ENCODE data around the gene ZBTB11.
A peak's percentile ranks its signal among the peaks of the same experiment; 100 is the strongest.
"Not testable (repeated sequence)": the region's sequence is repeated elsewhere in the genome, so short reads cannot be mapped to it uniquely, and the experiment has no call there.

The ZBTB11 gene

GRCh38 chr3:101676765-101677435 lies at the start of gene ZBTB11:
ZBTB11 (minus strand) TSS chr3:101677132; CDS start chr3:101676914, 218 bp downstream.
- DNase-seq = peak; percentile 100

GRCh38 chr3:101725890-101726275 lies 49.0 kb upstream of the ZBTB11 start:
- no peak for DNase-seq

- peak; percentile 78 for DNase-seq
Measured at GRCh38 chr3:101725194-101725889, 48.4 kb upstream of the ZBTB11 start.

GRCh38 chr3:101724329-101725193 lies 47.6 kb upstream of the ZBTB11 start, which contains the start of gene CEP97:
CEP97 (plus strand) TSS chr3:101724614; CDS start chr3:101724677, 63 bp downstream.
- DNase-seq = peak; percentile 96

GRCh38 chr3:101722394-101723173 lies 45.7 kb upstream of the ZBTB11 start:
- no peak for DNase-seq

- DNase-seq = no peak
Measured at GRCh38 chr3:101720851-101721840, 44.2 kb upstream of the ZBTB11 start.

- DNase-seq = no peak
Measured at GRCh38 chr3:101719604-101720185, 42.8 kb upstream of the ZBTB11 start.

- no peak for DNase-seq
Measured at GRCh38 chr3:101718455-101718854, 41.5 kb upstream of the ZBTB11 start.

GRCh38 chr3:101709126-101709525 lies 32.2 kb upstream of the ZBTB11 start:
- no peak for DNase-seq

- DNase-seq = not testable (repeated sequence)
Measured at GRCh38 chr3:101704639-101705038, 27.7 kb upstream of the ZBTB11 start.

- no peak for DNase-seq
Measured at GRCh38 chr3:101703169-101703568, 26.2 kb upstream of the ZBTB11 start.

GRCh38 chr3:101702726-101703125 lies 25.8 kb upstream of the ZBTB11 start:
- DNase-seq = no peak

- DNase-seq = no peak
Measured at GRCh38 chr3:101701696-101702634, 25.0 kb upstream of the ZBTB11 start.

GRCh38 chr3:101695779-101696372 lies 18.9 kb upstream of the ZBTB11 start:
- no peak for DNase-seq

- DNase-seq = not testable (repeated sequence)
Measured at GRCh38 chr3:101694836-101695235, 17.9 kb upstream of the ZBTB11 start.

GRCh38 chr3:101693540-101693939 lies 16.6 kb upstream of the ZBTB11 start:
- DNase-seq = peak; percentile 76

GRCh38 chr3:101691685-101692671 lies 15.0 kb upstream of the ZBTB11 start:
- not testable (repeated sequence) for DNase-seq

GRCh38 chr3:101690972-101691371 lies 14.0 kb upstream of the ZBTB11 start:
- DNase-seq = no peak
